NT2/D1 (cell line): ENCODE data around the gene SRCIN1.

Source experiments
- SUZ12 ChIP-seq: IDR thresholded peaks from 2 replicates; pipeline ENCODE4 v1.6.1; 2011; ENCODE audit not compliant: insufficient read length, insufficient read depth; ENCODE audit errors: extremely low read depth
- YY1 ChIP-seq: IDR thresholded peaks from 2 replicates; pipeline ENCODE4 v1.6.1; 2011; ENCODE audit not compliant: insufficient read length, insufficient read depth
- ZNF274 ChIP-seq: IDR thresholded peaks from 2 replicates; pipeline ENCODE4 v1.6.1; 2011; ENCODE audit warnings: mild to moderate bottlenecking, low read depth, low read length

- TF ChIP-seq SUZ12: no peak
- TF ChIP-seq ZNF274: no peak
- TF ChIP-seq YY1: no peak
Measured at GRCh38 chr17:38569701-38570512, 35.8 kb downstream of the SRCIN1 start.
